Breast epithelium (tissue), 4 donors: ENCODE results near the gene SLC9A6. TPM values are rescaled to one million over a fixed set of nuclear protein-coding genes. Genes with fewer than 3 reads are reported as not detected.

Source experiments
- DNase-seq, 2 donors: peaks; one replicate each; pipeline ENCODE4 v3.0.0-alpha.2; 2019; ENCODE audit warnings: low spot score in 2 of 2
- H3K27ac ChIP-seq, 2 donors: fragments of 200-600 bp; sonication (generic) in 1 of 2; one replicate each; pipeline ENCODE4 v1.5.1; 2016 to 2019; ENCODE audit warnings: mild to moderate bottlenecking in 1 of 2
- H3K27me3 ChIP-seq, 2 donors: fragments of 200-600 bp; sonication (generic) in 1 of 2; one replicate each; pipeline versions ENCODE4 v1.5.1 to v1.6.0; 2017 to 2019; ENCODE audit warnings: control low read depth in 1 of 2, mild to moderate bottlenecking in 1 of 2
- H3K36me3 ChIP-seq: fragments of 200-600 bp; one replicate; pipeline ENCODE4 v1.5.1; 2019
- H3K4me1 ChIP-seq, 2 donors: fragments of 200-600 bp; sonication (generic); one replicate each; pipeline ENCODE4 v1.5.1; 2016 to 2019; ENCODE audit warnings: control low read depth in 1 of 2
- H3K4me3 ChIP-seq, 3 donors: fragments of 200-600 bp; sonication (generic); 1 replicate in 2 of 3; 2 replicates in 1 of 3; pipeline ENCODE4 v1.5.1; 2016 to 2019; ENCODE audit warnings: mild to moderate bottlenecking in 3 of 3, moderate library complexity in 2 of 3
- H3K9me3 ChIP-seq, 2 donors: fragments of 200-600 bp; sonication (generic) in 1 of 2; one replicate each; pipeline ENCODE4 v1.5.1; 2016 to 2019; ENCODE audit warnings: control low read depth in 1 of 2
- POLR2A ChIP-seq: fragments of 450-650 bp; IDR thresholded peaks from one replicate; pipeline ENCODE4 v1.6.1; 2016; ENCODE audit warnings: antibody characterized with exemption, mild to moderate bottlenecking, moderate library complexity
- POLR2AphosphoS5 ChIP-seq, 3 donors: sonication (generic); formaldehyde crosslinking; IDR thresholded peaks; one replicate each; pipeline ENCODE4 v1.6.1; 2017; ENCODE audit warnings: antibody characterized with exemption in 3 of 3
- intact Hi-C: fragments of 100-400 bp; cut with DNase I; formaldehyde crosslinking; loops from one replicate; pipeline ENCODE4 v1.15.1; 2023; ENCODE audit warnings: low total_unique reads
- total RNA-seq, 3 donors: library from RNA; depleted of rRNA; stranded (reverse); fragments of >200 nt; gene quantifications; one replicate each; pipeline ENCODE4 v1.1.0, GENCODE V29; 2016
- TF ChIP-seq, protein P1 (sequence below), 3 donors: fragments of 450-650 bp; IDR thresholded peaks; one replicate each; pipeline ENCODE4 v1.5.1; 2016 to 2017; ENCODE audit warnings: antibody characterized with exemption in 3 of 3, mild to moderate bottlenecking in 3 of 3, moderate library complexity in 3 of 3

Gene SLC9A6
- 10 to 100 TPM; 12.5 to 17.1 (median 12.9) TPM for total RNA-seq

DNA sequence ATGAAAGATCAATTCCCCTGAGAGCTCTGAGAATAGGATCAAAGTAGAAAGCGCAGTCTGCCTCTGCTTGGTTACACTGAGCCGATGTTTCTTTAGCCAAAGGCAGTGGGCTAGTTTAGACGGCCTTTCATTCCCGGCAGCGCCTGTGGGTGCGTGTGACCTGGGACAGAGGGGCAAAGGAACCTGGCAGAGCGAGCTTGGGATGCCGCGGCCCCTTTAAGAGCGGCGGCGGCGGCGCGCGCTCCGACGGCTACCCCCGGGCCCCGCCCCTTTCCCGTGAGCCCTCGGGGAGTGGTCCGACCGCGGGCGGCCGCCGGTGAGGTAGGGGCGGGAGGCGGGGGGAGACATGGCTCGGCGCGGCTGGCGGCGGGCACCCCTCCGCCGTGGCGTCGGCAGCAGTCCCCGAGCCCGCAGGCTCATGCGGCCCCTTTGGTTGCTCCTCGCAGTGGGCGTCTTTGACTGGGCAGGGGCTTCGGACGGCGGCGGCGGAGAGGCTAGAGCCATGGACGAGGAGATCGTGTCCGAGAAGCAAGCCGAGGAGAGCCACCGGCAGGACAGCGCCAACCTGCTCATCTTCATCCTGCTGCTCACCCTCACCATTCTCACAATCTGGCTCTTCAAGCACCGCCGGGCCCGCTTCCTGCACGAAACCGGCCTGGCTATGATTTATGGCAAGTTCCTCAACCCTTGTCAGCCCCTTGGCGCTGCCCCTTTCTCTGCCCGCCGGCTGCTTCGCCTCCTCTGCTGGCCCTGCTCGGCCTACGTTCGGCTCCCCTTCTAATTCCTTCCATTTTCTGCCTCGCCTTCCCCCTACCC lies at the start of gene SLC9A6:
Gene SLC9A6 (plus strand): TSS at position 279 of the 816 bp plus-strand sequence. CDS start 224 bp downstream, at position 503.
- TF ChIP-seq POLR2A (no peak), POLR2AphosphoS5 (IDR thresholded peaks at IDR 0.05) (no peak)
- TF ChIP-seq, protein P1, sequence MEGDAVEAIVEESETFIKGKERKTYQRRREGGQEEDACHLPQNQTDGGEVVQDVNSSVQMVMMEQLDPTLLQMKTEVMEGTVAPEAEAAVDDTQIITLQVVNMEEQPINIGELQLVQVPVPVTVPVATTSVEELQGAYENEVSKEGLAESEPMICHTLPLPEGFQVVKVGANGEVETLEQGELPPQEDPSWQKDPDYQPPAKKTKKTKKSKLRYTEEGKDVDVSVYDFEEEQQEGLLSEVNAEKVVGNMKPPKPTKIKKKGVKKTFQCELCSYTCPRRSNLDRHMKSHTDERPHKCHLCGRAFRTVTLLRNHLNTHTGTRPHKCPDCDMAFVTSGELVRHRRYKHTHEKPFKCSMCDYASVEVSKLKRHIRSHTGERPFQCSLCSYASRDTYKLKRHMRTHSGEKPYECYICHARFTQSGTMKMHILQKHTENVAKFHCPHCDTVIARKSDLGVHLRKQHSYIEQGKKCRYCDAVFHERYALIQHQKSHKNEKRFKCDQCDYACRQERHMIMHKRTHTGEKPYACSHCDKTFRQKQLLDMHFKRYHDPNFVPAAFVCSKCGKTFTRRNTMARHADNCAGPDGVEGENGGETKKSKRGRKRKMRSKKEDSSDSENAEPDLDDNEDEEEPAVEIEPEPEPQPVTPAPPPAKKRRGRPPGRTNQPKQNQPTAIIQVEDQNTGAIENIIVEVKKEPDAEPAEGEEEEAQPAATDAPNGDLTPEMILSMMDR (IDR thresholded peaks at IDR 0.05): no peak
- no peaks in the 10 kb centered on the region for H3K9me3 ChIP-seq
- no peaks in the 10 kb centered on the region for H3K4me1 ChIP-seq
- intact Hi-C loops: no loop called here
- H3K27me3 ChIP-seq: peaks cover 0 to 31% of the 10 kb centered on the region in 2 donors
- peak within 1 kb of the TSS; percentile 55 to 80 (median 70) for H3K4me3 ChIP-seq
- peak within 1 kb of the TSS; percentile 66 to 87 for H3K27ac ChIP-seq
- peak; percentile 41 to 53 for DNase-seq
- no peaks in the 10 kb centered on the region for H3K36me3 ChIP-seq

DNA sequence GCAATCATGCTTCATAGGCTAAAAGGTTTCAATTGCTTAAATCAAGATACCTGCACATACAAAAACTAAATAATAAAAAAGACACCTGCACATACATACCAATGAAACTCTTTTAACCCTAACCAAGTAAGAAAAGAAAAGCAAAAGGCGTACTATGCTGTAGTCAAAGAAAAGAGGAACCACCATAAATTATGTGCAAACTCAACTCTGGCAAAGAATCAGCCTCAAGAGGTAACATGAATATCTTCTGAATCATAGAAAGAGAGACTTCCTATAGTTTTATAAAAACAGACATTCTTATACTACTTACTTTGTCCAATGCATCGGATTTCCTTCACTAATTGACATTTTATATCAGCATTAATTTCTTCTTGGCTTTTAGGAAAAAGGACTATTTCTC lies 40.7 kb upstream of the SLC9A6 start:
- no peak for DNase-seq
- no peaks in the 10 kb centered on the region for H3K4me1 ChIP-seq
- no peaks in the 10 kb centered on the region for H3K36me3 ChIP-seq
- peaks cover 0 to 7% of the 10 kb centered on the region in 2 donors for H3K27me3 ChIP-seq
- no peak overlapping the region for H3K4me3 ChIP-seq
- no peaks in the 10 kb centered on the region for H3K9me3 ChIP-seq
- TF ChIP-seq POLR2A (no peak), POLR2AphosphoS5 (IDR thresholded peaks at IDR 0.05) (no peak)
- TF ChIP-seq, protein P1 (IDR thresholded peaks at IDR 0.05): no peak
- intact Hi-C loops: no loop called here
- no peak overlapping the region for H3K27ac ChIP-seq

DNA sequence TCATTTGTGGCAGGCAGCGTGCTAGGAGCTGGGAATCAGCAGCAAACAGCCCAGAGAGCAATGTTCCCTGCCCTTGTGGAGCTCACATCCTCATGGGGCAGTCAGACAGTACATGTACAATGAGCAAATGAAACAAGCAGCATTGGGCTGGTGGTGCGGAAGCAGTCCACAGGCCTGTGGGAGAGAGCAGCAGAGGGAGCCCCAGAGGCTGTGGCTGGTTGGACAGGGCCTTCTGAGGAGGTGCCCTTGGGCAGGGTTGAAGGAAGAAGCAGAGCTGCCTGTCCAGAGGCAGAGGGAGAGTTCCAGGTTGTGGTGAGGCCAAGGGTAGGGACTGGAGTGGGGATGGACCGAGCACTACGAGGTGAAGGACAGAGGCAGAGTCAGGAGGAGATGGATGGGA lies 33.9 kb upstream of the SLC9A6 start:
- H3K4me3 ChIP-seq: no peak overlapping the region
- DNase-seq: no peak
- H3K27ac ChIP-seq: no peak overlapping the region
- H3K9me3 ChIP-seq: no peaks in the 10 kb centered on the region
- no peaks in the 10 kb centered on the region for H3K4me1 ChIP-seq
- H3K36me3 ChIP-seq: no peaks in the 10 kb centered on the region
- TF ChIP-seq, protein P1 (IDR thresholded peaks at IDR 0.05): no peak
- no peak for TF ChIP-seq POLR2A
- TF ChIP-seq POLR2AphosphoS5 (IDR thresholded peaks at IDR 0.05): no peak
- intact Hi-C loops: no loop called here
- peaks cover 0 to 12% of the 10 kb centered on the region in 2 donors for H3K27me3 ChIP-seq

DNA sequence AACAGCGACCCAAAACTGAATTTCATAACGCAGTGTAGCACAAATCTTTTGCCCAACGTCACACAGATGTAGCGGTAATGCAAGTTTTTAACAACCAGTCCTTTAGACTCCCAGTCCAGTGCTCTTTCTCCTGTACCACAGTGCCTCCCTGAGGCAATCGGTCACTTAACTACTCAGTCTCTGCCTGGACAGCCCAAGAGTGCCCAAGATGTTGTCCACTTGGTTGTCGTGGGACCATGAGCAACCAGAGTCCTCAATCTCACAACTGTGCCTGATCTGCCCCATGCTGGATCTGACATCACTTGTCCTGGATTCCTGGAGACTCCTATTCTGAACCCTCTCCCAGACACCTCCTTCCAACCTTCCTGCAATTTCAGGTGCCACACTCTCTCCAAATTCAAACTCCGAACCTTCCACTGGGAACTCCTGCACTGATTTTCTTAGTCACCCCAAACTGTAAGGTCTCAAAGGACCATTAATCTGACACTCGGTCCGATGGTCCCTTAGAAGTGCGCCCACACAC lies 12.1 kb upstream of the SLC9A6 start:
- H3K4me3 ChIP-seq: peak overlapping the region; percentile 61 to 75 (median 64)
- H3K27ac ChIP-seq: peak overlapping the region; percentile 87 to 88
- TF ChIP-seq, protein P1 (IDR thresholded peaks at IDR 0.05): no peak
- no peak for TF ChIP-seq POLR2A
- no peak for TF ChIP-seq POLR2AphosphoS5 (IDR thresholded peaks at IDR 0.05)
- no peaks in the 10 kb centered on the region for H3K36me3 ChIP-seq
- no peaks in the 10 kb centered on the region for H3K9me3 ChIP-seq
- DNase-seq: no peak
- H3K4me1 ChIP-seq: no peaks in the 10 kb centered on the region
- intact Hi-C loops: no loop called here
- H3K27me3 ChIP-seq: peaks cover 0 to 5% of the 10 kb centered on the region in 2 donors
